Adrenal gland (tissue), 12 donors: Measurements from ENCODE around the gene LRBA. TPM values are rescaled to one million over a fixed set of nuclear protein-coding genes. Genes with fewer than 3 reads are reported as not detected.

Experiments used
- DNase-seq, 7 donors: peaks; one replicate each; pipeline ENCODE4 v3.0.0-alpha.2; 2019 to 2020
- H3K27ac ChIP-seq, 5 donors: fragments of 200-600 bp; sonication (generic) in 4 of 5; 1 replicate in 3 of 5; 2 replicates in 2 of 5; pipeline versions ENCODE4 v1.5.1 to v1.8.0; 2016 to 2020; ENCODE audit warnings: mild to moderate bottlenecking in 1 of 5
- H3K27me3 ChIP-seq: fragments of 200-600 bp; 2 replicates; pipeline ENCODE4 v1.8.0; 2021
- H3K36me3 ChIP-seq, 2 donors: fragments of 200-600 bp; replicated peaks in 1 of 2; 1 replicate in 1 of 2; 2 replicates in 1 of 2; pipeline versions ENCODE4 v1.5.1 to v1.8.0; 2018 to 2022
- H3K4me1 ChIP-seq, 2 donors: fragments of 200-600 bp; replicated peaks in 1 of 2; 1 replicate in 1 of 2; 2 replicates in 1 of 2; pipeline versions ENCODE4 v1.5.1 to v1.8.0; 2018 to 2021
- H3K4me3 ChIP-seq, 4 donors: fragments of 200-600 bp; sonication (generic) in 3 of 4; one replicate each; pipeline ENCODE4 v1.5.1; 2016 to 2018
- H3K9me3 ChIP-seq, 3 donors: fragments of 200-600 bp; sonication (generic) in 1 of 3; replicated peaks in 1 of 3; 1 replicate in 2 of 3; 2 replicates in 1 of 3; pipeline versions ENCODE4 v1.5.1 to v1.8.0; 2016 to 2021
- CTCF ChIP-seq, 6 experiments: fragments of 450-650 bp in 4 of 6; fragments of 200-600 bp in 2 of 6; sonication (generic) in 1 of 6; IDR thresholded peaks; 1 replicate in 5 of 6; 2 replicates in 1 of 6; pipeline versions ENCODE4 v1.5.1 to v1.8.0; 2016 to 2021; ENCODE audit warnings: antibody characterized with exemption in 6 of 6, mild to moderate bottlenecking in 2 of 6, moderate library complexity in 1 of 6
- POLR2A ChIP-seq, 2 donors: fragments of 450-650 bp; IDR thresholded peaks; one replicate each; pipeline ENCODE4 v1.6.1; 2017; ENCODE audit warnings: antibody characterized with exemption in 2 of 2, mild to moderate bottlenecking in 2 of 2, moderate library complexity in 1 of 2
- WGBS, 4 donors: extraction: QIAGEN DNeasy Blood & Tissue Kit in 2 of 4; methylation state at CpG; one replicate each; pipeline versions ENCODE4 v1.1.5 to v1.1.7; 2013 to 2017; 5-methylcytosine and 5-hydroxymethylcytosine counted together
- intact Hi-C, 2 donors: fragments of 100-400 bp; cut with DNase I; formaldehyde crosslinking; loops; one replicate each; pipeline versions ENCODE4 v1.14.1 to v1.15.0; 2022 to 2023
- polyA plus RNA-seq, 3 donors: library from polyadenylated mRNA; stranded (reverse); fragments of 200-250 nt in 2 of 3; fragments of 350-450 nt in 1 of 3; fragmentation: Illumina TruSeq in 1 of 3; extraction: RNeasy Lipid Tissue Mini Kit (QIAGEN cat#74804) in 1 of 3; gene quantifications; one replicate each; pipeline ENCODE4 v1.2.3, GENCODE V29; 2013 to 2014
- total RNA-seq, 9 donors: library from RNA; depleted of rRNA in 4 of 9; stranded (reverse); fragments of >200 nt in 4 of 9; fragments of 120-200 nt in 1 of 9; fragmentation: NEBNext Ultra II Directional in 1 of 9; extraction: Animal tissue kit (Norgen Biotek cat#: 25700) in 1 of 9; gene quantifications; one replicate each; pipeline versions ENCODE4 v1.1.0 to v1.2.4, GENCODE V29; 2013 to 2023
- donor health status: healthy with polysubstance abuse.
- donor health status: Bipolar disorder and iron deficiency.
- donor health status: DM: yes; HTN: yes; CAD: no.
- donor health status: DM: no; HTN: no; CAD: no.
- donor health status: DM: no; HTN: no; CAD: no.
- donor health status: DM: yes; HTN: yes; CAD: no.

Gene LRBA
- total and polyA plus RNA-seq, 12 donors: 9.6 to 106 (median 40.6) TPM

- no peak overlapping the region for H3K27ac ChIP-seq
- H3K36me3 ChIP-seq: no peaks in the 10 kb centered on the region
- no peaks in the 10 kb centered on the region for H3K9me3 ChIP-seq
- H3K4me3 ChIP-seq: no peak overlapping the region
- H3K27me3 ChIP-seq: no peaks in the 10 kb centered on the region
- TF ChIP-seq CTCF (IDR thresholded peaks at IDR 0.05) (no peak), POLR2A (IDR thresholded peaks at IDR 0.05) (no peak)
- H3K4me1 ChIP-seq: no peaks in the 10 kb centered on the region
- intact Hi-C loops: no loop called here
- no peak for DNase-seq
These were observed 682.1 kb downstream of the LRBA start for GRCh38 chr4:150332961-150333360.

- no peak for DNase-seq
- Histone ChIP-seq H3K9me3 (no peaks in the 10 kb centered on the region), H3K4me3 (no peak overlapping the region), H3K27me3 (no peaks in the 10 kb centered on the region), H3K4me1 (no peaks in the 10 kb centered on the region), H3K27ac (no peak overlapping the region), H3K36me3 (no peaks in the 10 kb centered on the region)
- TF ChIP-seq POLR2A (IDR thresholded peaks at IDR 0.05): no peak
- TF ChIP-seq CTCF (IDR thresholded peaks at IDR 0.05): no peak
- intact Hi-C loops: no loop called here
These were observed 683.0 kb downstream of the LRBA start for GRCh38 chr4:150332086-150332485.

GRCh38 chr4:150329373-150329772 is 685.7 kb downstream of the LRBA start:
- intact Hi-C loops: no loop called here
- no peaks in the 10 kb centered on the region for H3K4me1 ChIP-seq
- no peak overlapping the region for H3K27ac ChIP-seq
- no peak for TF ChIP-seq POLR2A (IDR thresholded peaks at IDR 0.05)
- TF ChIP-seq CTCF (IDR thresholded peaks at IDR 0.05): no peak
- H3K9me3 ChIP-seq: no peaks in the 10 kb centered on the region
- no peak overlapping the region for H3K4me3 ChIP-seq
- H3K36me3 ChIP-seq: no peaks in the 10 kb centered on the region
- H3K27me3 ChIP-seq: no peaks in the 10 kb centered on the region
- DNase-seq: no peak

- Histone ChIP-seq H3K4me3 (no peak overlapping the region), H3K9me3 (no peaks in the 10 kb centered on the region), H3K27ac (no peak overlapping the region), H3K4me1 (no peaks in the 10 kb centered on the region), H3K36me3 (no peaks in the 10 kb centered on the region), H3K27me3 (no peaks in the 10 kb centered on the region)
- 91 to 99% (median 95%) methylated on average over 2 of the region's 2 CpGs for WGBS, 4 donors
- DNase-seq: no peak
- TF ChIP-seq POLR2A (IDR thresholded peaks at IDR 0.05): no peak
- no peak for TF ChIP-seq CTCF (IDR thresholded peaks at IDR 0.05)
- intact Hi-C loops: no loop called here
These were observed 686.6 kb downstream of the LRBA start for GRCh38 chr4:150328496-150328895.
